GM19328 (cell line): ENCODE measurements around the gene HSPA1B.

Source experiments
- ATAC-seq: cut with Tn5 transposase; IDR thresholded peaks from one replicate; pipeline ENCODE4 v1.9.1; 2021; ENCODE audit warnings: mild to moderate bottlenecking, moderate library complexity; ENCODE audit not compliant: unreplicated experiment

The HSPA1B gene

GRCh38 chr6:31877125-31877650 lies 49.6 kb downstream of the HSPA1B start:
- ATAC-seq: no peak

GRCh38 chr6:31877651-31878161 lies 50.2 kb downstream of the HSPA1B start:
- no peak for ATAC-seq

- no peak for ATAC-seq
Observed at GRCh38 chr6:31878222-31878621, 50.7 kb downstream of the HSPA1B start.

- ATAC-seq: no peak
Observed at GRCh38 chr6:31878726-31879125, 51.2 kb downstream of the HSPA1B start, which contains the start of gene SLC44A4. Gene SLC44A4 (minus strand): TSS chr6:31878997. CDS start chr6:31878980, 17 bp downstream.

- ATAC-seq: no peak
Observed at GRCh38 chr6:31879143-31879542, 51.6 kb downstream of the HSPA1B start.
